GM21786 (cell line): ENCODE data around the gene MCM8.

Source experiments
- ATAC-seq: cut with Tn5 transposase; IDR thresholded peaks from one replicate; pipeline ENCODE4 v1.9.1; 2021; ENCODE audit not compliant: unreplicated experiment

Gene MCM8

GRCh38 chr20:5945963-5946362 is 4.5 kb upstream of the MCM8 start:
- no peak for ATAC-seq

- no peak for ATAC-seq
Measured at GRCh38 chr20:5947276-5947675, 3.2 kb upstream of the MCM8 start.

- no peak for ATAC-seq
Measured at GRCh38 chr20:5949943-5950270, 545 bp upstream of the MCM8 start.

GRCh38 chr20:5967469-5967868 is 17.0 kb downstream of the MCM8 start:
- no peak for ATAC-seq

GRCh38 chr20:5968462-5968861 is 18.0 kb downstream of the MCM8 start:
- no peak for ATAC-seq

- no peak for ATAC-seq
Measured at GRCh38 chr20:5969348-5969935, 19.0 kb downstream of the MCM8 start.

GRCh38 chr20:5969940-5970339 is 19.5 kb downstream of the MCM8 start:
- no peak for ATAC-seq

- no peak for ATAC-seq
Measured at GRCh38 chr20:5970381-5970780, 19.9 kb downstream of the MCM8 start.

GRCh38 chr20:5971203-5971602 is 20.8 kb downstream of the MCM8 start:
- no peak for ATAC-seq

- ATAC-seq = no peak
Measured at GRCh38 chr20:5973172-5973571, 22.7 kb downstream of the MCM8 start.

- ATAC-seq = no peak
Measured at GRCh38 chr20:5973971-5974370, 23.5 kb downstream of the MCM8 start.

- ATAC-seq = no peak
Measured at GRCh38 chr20:5974531-5974930, 24.1 kb downstream of the MCM8 start.

GRCh38 chr20:5975778-5976177 is 25.3 kb downstream of the MCM8 start:
- ATAC-seq = no peak

- no peak for ATAC-seq
Measured at GRCh38 chr20:5977223-5977622, 26.8 kb downstream of the MCM8 start.

- ATAC-seq = no peak
Measured at GRCh38 chr20:5977975-5978374, 27.5 kb downstream of the MCM8 start.

GRCh38 chr20:5979801-5980200 is 29.3 kb downstream of the MCM8 start:
- ATAC-seq = no peak

GRCh38 chr20:5980720-5981538 is 30.5 kb downstream of the MCM8 start:
- ATAC-seq = no peak

- ATAC-seq = no peak
Measured at GRCh38 chr20:5987383-5987782, 36.9 kb downstream of the MCM8 start.

- no peak for ATAC-seq
Measured at GRCh38 chr20:5989539-5989938, 39.1 kb downstream of the MCM8 start.

- no peak for ATAC-seq
Measured at GRCh38 chr20:5990946-5991345, 40.5 kb downstream of the MCM8 start.

- ATAC-seq = no peak
Measured at GRCh38 chr20:5991623-5992441, 41.4 kb downstream of the MCM8 start.

- ATAC-seq = peak; percentile 98
Measured at GRCh38 chr20:5996765-5997164, 46.3 kb downstream of the MCM8 start.
